Measurements from ENCODE around the gene CLIC4.
"Not testable (repeated sequence)": the region's sequence is repeated elsewhere in the genome, so short reads cannot be mapped to it uniquely, and the experiment has no call there.

Gene CLIC4

GRCh38 chr1:24771574-24771973, 26.3 kb downstream of the CLIC4 start:
- no peaks in the 10 kb centered on the region for H3K9me3 ChIP-seq (ENCODE audit: severe bottlenecking)
- TF ChIP-seq CTCF (IDR thresholded peaks at IDR 0.05; ENCODE audit: low read depth, low read length) = no peak
- no peak for DNase-seq
- H3K27me3 ChIP-seq (ENCODE audit: insufficient read depth, low read depth, severe bottlenecking) = no peaks in the 10 kb centered on the region
- H3K4me3 ChIP-seq (ENCODE audit: low read depth, low read length) = no peak overlapping the region
- no peaks in the 10 kb centered on the region; the same call in 1 of the 2 replicates for H3K36me3 ChIP-seq
- H3K27ac ChIP-seq = no peak overlapping the region

GRCh38 chr1:24773618-24774017, 28.4 kb downstream of the CLIC4 start:
- no peak for DNase-seq
- TF ChIP-seq CTCF (IDR thresholded peaks at IDR 0.05; ENCODE audit: low read depth, low read length) = no peak
- H3K27ac ChIP-seq = no peak overlapping the region
- no peaks in the 10 kb centered on the region; the same call in 1 of the 2 replicates for H3K36me3 ChIP-seq
- H3K9me3 ChIP-seq (ENCODE audit: severe bottlenecking) = no peaks in the 10 kb centered on the region
- no peaks in the 10 kb centered on the region for H3K27me3 ChIP-seq (ENCODE audit: insufficient read depth, low read depth, severe bottlenecking)
- H3K4me3 ChIP-seq (ENCODE audit: low read depth, low read length) = no peak overlapping the region

GRCh38 chr1:24775348-24775747, 30.1 kb downstream of the CLIC4 start:
- TF ChIP-seq CTCF (IDR thresholded peaks at IDR 0.05; ENCODE audit: low read depth, low read length) = no peak
- DNase-seq = no peak
- no peaks in the 10 kb centered on the region for H3K27me3 ChIP-seq (ENCODE audit: insufficient read depth, low read depth, severe bottlenecking)
- no peaks in the 10 kb centered on the region; the same call in 1 of the 2 replicates for H3K36me3 ChIP-seq
- H3K4me3 ChIP-seq (ENCODE audit: low read depth, low read length) = no peak overlapping the region
- no peak overlapping the region; the same call in 1 of the 2 replicates for H3K27ac ChIP-seq
- H3K9me3 ChIP-seq (ENCODE audit: severe bottlenecking) = no peaks in the 10 kb centered on the region

DNA sequence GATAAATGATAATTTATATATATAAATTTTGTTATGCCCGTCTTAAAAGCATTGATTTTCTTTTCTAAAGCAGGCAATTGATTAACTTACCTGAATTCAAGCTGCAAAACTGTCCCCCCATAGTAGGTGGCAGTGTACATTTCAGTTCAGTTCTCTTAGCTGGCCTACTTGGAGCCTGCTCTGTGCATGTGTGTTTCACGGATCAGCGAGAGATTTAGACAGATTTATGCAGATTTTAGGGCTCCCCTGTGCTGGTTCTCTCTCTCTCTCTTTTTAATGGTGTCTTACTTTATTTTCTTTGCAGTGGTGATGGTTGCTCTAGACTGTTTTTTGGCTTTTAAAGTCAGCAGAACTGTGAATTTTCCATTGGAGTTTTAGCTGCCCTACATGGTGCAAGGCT, 30.7 kb downstream of the CLIC4 start:
- peak; percentile 34 for DNase-seq
- no peaks in the 10 kb centered on the region; the same call in 1 of the 2 replicates for H3K36me3 ChIP-seq
- no peak for TF ChIP-seq CTCF (IDR thresholded peaks at IDR 0.05; ENCODE audit: low read depth, low read length)

DNA sequence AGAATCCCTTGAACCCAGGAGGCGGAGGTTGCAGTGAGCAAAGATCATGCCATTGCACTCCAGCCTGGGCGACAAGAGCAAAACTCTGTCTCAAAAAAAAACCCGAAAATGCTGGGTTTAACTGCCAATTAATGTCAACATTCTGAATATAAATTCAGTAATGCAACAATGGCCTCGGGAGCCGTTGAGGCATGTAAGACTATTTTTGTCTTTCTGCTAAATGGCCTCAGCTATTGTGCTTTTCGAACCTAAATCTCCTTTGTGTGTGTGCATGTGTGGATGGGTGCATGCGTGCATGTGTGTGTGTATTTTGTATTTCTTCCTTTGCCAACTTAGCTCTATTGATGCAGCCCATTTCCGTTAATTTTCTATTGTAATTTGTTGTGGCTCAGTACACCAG, 31.6 kb downstream of the CLIC4 start:
- no peak for DNase-seq
- no peak overlapping the region for H3K27ac ChIP-seq
- no peaks in the 10 kb centered on the region for H3K27me3 ChIP-seq (ENCODE audit: insufficient read depth, low read depth, severe bottlenecking)
- no peaks in the 10 kb centered on the region; the same call in 1 of the 2 replicates for H3K36me3 ChIP-seq
- no peak for TF ChIP-seq CTCF (IDR thresholded peaks at IDR 0.05; ENCODE audit: low read depth, low read length)
- no peak overlapping the region for H3K4me3 ChIP-seq (ENCODE audit: low read depth, low read length)
- H3K9me3 ChIP-seq (ENCODE audit: severe bottlenecking) = no peaks in the 10 kb centered on the region

More for the DNA sequence above, 30.7 kb downstream of the CLIC4 start:
- Histone ChIP-seq H3K9me3 (ENCODE audit: severe bottlenecking) (no peaks in the 10 kb centered on the region), H3K27me3 (ENCODE audit: insufficient read depth, low read depth, severe bottlenecking) (no peaks in the 10 kb centered on the region), H3K4me3 (ENCODE audit: low read depth, low read length) (no peak overlapping the region), H3K27ac (peak overlapping the region; percentile 27; the same call in 1 of the 2 replicates)

DNA sequence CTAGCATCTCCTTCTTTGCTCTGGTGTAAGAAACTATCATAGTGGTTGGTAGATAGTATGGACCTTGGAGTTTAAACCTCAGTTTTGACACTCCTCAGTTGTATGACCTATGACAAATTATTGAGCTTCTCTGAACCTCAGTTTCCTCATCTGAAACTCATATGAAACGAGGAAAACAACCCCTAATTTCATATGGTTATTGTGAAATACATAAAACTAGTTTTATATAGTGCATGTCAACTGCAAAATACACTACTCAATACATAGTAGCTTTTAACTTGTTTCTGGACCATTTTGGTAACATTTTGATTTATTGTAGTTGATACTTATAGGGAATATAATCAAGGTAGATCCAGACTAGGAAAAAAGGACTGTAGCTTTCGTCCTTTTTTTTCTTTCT, 32.9 kb downstream of the CLIC4 start:
- no peaks in the 10 kb centered on the region for H3K9me3 ChIP-seq (ENCODE audit: severe bottlenecking)
- H3K4me3 ChIP-seq (ENCODE audit: low read depth, low read length) = no peak overlapping the region
- no peaks in the 10 kb centered on the region; the same call in 1 of the 2 replicates for H3K36me3 ChIP-seq
- no peak for DNase-seq
- H3K27ac ChIP-seq = no peak overlapping the region
- TF ChIP-seq CTCF (IDR thresholded peaks at IDR 0.05; ENCODE audit: low read depth, low read length) = no peak
- H3K27me3 ChIP-seq (ENCODE audit: insufficient read depth, low read depth, severe bottlenecking) = no peaks in the 10 kb centered on the region

- H3K27ac ChIP-seq; H3K4me3 ChIP-seq (ENCODE audit: low read depth, low read length); H3K9me3 ChIP-seq (ENCODE audit: severe bottlenecking); H3K36me3 ChIP-seq; DNase-seq; H3K27me3 ChIP-seq (ENCODE audit: insufficient read depth, low read depth, severe bottlenecking): not testable (repeated sequence)
Observed at GRCh38 chr1:24779199-24779598, 34.0 kb downstream of the CLIC4 start.

All from WERI-Rb-1 (cell line).